OCI-LY3 (cell line): Measurements from ENCODE around the gene UBA5.

Experiments used
- EZH2phosphoT487 ChIP-seq: fragments of 200-600 bp; shearing (Covaris generic); IDR thresholded peaks from 2 replicates; pipeline ENCODE4 v1.6.1; 2018; ENCODE audit warnings: antibody characterized with exemption, mixed run types, low read depth
- TF ChIP-seq, protein P1 (sequence below): fragments of 200-600, 300-600 bp; sonication (generic); IDR thresholded peaks from 2 replicates; pipeline ENCODE4 v1.5.1; 2014; ENCODE audit warnings: antibody characterized with exemption, low read length, low read depth

DNA sequence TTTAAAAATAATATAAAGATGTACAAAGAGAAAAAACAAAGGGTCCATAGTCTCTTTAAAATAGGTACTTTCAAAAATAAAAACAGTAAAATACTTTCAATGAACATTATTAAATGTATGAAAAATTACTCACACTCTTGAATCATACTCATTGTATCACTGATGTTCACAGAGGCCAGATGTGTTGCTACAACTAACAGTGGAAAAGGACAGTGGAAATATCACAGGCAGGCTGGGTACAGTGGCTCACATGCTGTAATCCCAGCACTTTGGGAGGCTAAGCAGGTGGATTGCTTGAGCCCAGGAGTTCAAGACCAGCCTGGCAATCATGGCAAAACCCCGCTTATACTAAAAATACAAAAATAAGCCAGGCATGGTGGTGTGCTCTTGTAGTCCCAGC, 35.3 kb downstream of the UBA5 start:
- TF ChIP-seq, protein P1, sequence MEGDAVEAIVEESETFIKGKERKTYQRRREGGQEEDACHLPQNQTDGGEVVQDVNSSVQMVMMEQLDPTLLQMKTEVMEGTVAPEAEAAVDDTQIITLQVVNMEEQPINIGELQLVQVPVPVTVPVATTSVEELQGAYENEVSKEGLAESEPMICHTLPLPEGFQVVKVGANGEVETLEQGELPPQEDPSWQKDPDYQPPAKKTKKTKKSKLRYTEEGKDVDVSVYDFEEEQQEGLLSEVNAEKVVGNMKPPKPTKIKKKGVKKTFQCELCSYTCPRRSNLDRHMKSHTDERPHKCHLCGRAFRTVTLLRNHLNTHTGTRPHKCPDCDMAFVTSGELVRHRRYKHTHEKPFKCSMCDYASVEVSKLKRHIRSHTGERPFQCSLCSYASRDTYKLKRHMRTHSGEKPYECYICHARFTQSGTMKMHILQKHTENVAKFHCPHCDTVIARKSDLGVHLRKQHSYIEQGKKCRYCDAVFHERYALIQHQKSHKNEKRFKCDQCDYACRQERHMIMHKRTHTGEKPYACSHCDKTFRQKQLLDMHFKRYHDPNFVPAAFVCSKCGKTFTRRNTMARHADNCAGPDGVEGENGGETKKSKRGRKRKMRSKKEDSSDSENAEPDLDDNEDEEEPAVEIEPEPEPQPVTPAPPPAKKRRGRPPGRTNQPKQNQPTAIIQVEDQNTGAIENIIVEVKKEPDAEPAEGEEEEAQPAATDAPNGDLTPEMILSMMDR = no peak
- no peak for TF ChIP-seq EZH2phosphoT487
